ENCODE measurements around the gene DNAJC16. TPM values are rescaled to one million over a fixed set of nuclear protein-coding genes. Genes with fewer than 3 reads are reported as not detected.

Gene DNAJC16
- total and polyA plus RNA-seq, 5 donors: 5.4 to 22.6 (median 18.3) TPM

GRCh38 chr1:15624133-15624714 lies 97.6 kb downstream of the DNAJC16 start:
- ATAC-seq: no peak
- H3K4me3 ChIP-seq (ENCODE audit: low read length): no peak overlapping the region
- DNase-seq: no peak
- intact Hi-C loops (cut with DNase I): no loop called here
- no peak overlapping the region for H3K27ac ChIP-seq (ENCODE audit: low read length)
- H3K9me3 ChIP-seq (ENCODE audit: control insufficient read depth, low read length): no peaks in the 10 kb centered on the region
- WGBS: 90% methylated on average over 3 of the region's 3 CpGs
- peaks cover 6% of the 10 kb centered on the region for H3K4me1 ChIP-seq (ENCODE audit: control insufficient read depth, insufficient read depth, low read length)
- H3K27me3 ChIP-seq (ENCODE audit: control insufficient read depth, insufficient read depth): no peaks in the 10 kb centered on the region

GRCh38 chr1:15625056-15625917 lies 98.6 kb downstream of the DNAJC16 start:
- no peak overlapping the region for H3K27ac ChIP-seq (ENCODE audit: low read length)
- H3K4me3 ChIP-seq (ENCODE audit: low read length): no peak overlapping the region
- no peaks in the 10 kb centered on the region for H3K27me3 ChIP-seq (ENCODE audit: control insufficient read depth, insufficient read depth)
- WGBS: 73% methylated on average over 13 of the region's 13 CpGs
- intact Hi-C loops (cut with DNase I): no loop called here
- ATAC-seq (no peak), DNase-seq (no peak)
- H3K9me3 ChIP-seq (ENCODE audit: control insufficient read depth, low read length): no peaks in the 10 kb centered on the region
- H3K4me1 ChIP-seq (ENCODE audit: control insufficient read depth, insufficient read depth, low read length): peaks cover 6% of the 10 kb centered on the region

Other genes starting within 250 kb of the DNAJC16 start
- gene EFHD2, start 117.0 kb upstream of the DNAJC16 start, total RNA-seq: 10 to 100 TPM; 10.8 to 17.7 (median 14.0) TPM
- 12.9 TPM for gene EFHD2, start 117.0 kb upstream of the DNAJC16 start, polyA plus RNA-seq
- gene CTRC, start 88.4 kb upstream of the DNAJC16 start, total RNA-seq: 1 to 10 TPM in 1 of 4 donors, not detected in 3; 1.1 TPM
- not detected for gene CTRC, start 88.4 kb upstream of the DNAJC16 start, polyA plus RNA-seq
- not detected for gene CELA2A, start 70.1 kb upstream of the DNAJC16 start, total RNA-seq
- not detected for gene CELA2A, start 70.1 kb upstream of the DNAJC16 start, polyA plus RNA-seq
- gene CELA2B, start 50.7 kb upstream of the DNAJC16 start, total RNA-seq: not detected
- gene CELA2B, start 50.7 kb upstream of the DNAJC16 start, polyA plus RNA-seq: not detected
- 10 to 100 TPM in 3 of 4 donors, 1 to 10 TPM in 1; 8.1 to 14.2 (median 13.1) TPM for gene CASP9, start 2.6 kb upstream of the DNAJC16 start, total RNA-seq
- gene CASP9, start 2.6 kb upstream of the DNAJC16 start, polyA plus RNA-seq: 12.8 TPM
- under 1 TPM in 2 of 4 donors, not detected in 2; 0.12 to 0.40 TPM for gene AGMAT, start 58.2 kb downstream of the DNAJC16 start, total RNA-seq
- 0.07 TPM for gene AGMAT, start 58.2 kb downstream of the DNAJC16 start, polyA plus RNA-seq
- 10 to 100 TPM; 23.1 to 27.0 (median 25.4) TPM for gene DDI2, start 90.6 kb downstream of the DNAJC16 start, total RNA-seq
- gene DDI2, start 90.6 kb downstream of the DNAJC16 start, polyA plus RNA-seq: 9.8 TPM
- gene PLEKHM2, start 157.5 kb downstream of the DNAJC16 start, total RNA-seq: 10 to 100 TPM; 72.1 to 85.1 (median 76.1) TPM
- gene PLEKHM2, start 157.5 kb downstream of the DNAJC16 start, polyA plus RNA-seq: 71.8 TPM
- 1 to 10 TPM; 3.0 to 4.4 (median 3.3) TPM for gene SLC25A34, start 209.4 kb downstream of the DNAJC16 start, total RNA-seq
- gene SLC25A34, start 209.4 kb downstream of the DNAJC16 start, polyA plus RNA-seq: 8.1 TPM
- gene TMEM82, start 215.7 kb downstream of the DNAJC16 start, total RNA-seq: not detected
- gene TMEM82, start 215.7 kb downstream of the DNAJC16 start, polyA plus RNA-seq: not detected
- gene FBLIM1, start 231.9 kb downstream of the DNAJC16 start, total RNA-seq: 100 to 1,000 TPM in 1 of 4 donors, 10 to 100 TPM in 3; 83.6 to 112 (median 94.6) TPM
- 95.0 TPM for gene FBLIM1, start 231.9 kb downstream of the DNAJC16 start, polyA plus RNA-seq